ENCODE measurements around the gene RAB9A. TPM values are rescaled to one million over a fixed set of nuclear protein-coding genes. Genes with fewer than 3 reads are reported as not detected.

The RAB9A gene
- total RNA-seq, 1 experiment from 2014 or later = 15.3 TPM

- no peak overlapping the region for H3K4me3 ChIP-seq (ENCODE audit: low read depth in 2 of 2, low read length in 2 of 2)
- H3K27ac ChIP-seq (ENCODE audit: low read length) = no peak overlapping the region
- in situ Hi-C loops (cut with HindIII; ENCODE audit: low pct_unique_long_range_greater_than_20kb, low sequenced_read_pairs) = no loop called here
- no peaks in the 10 kb centered on the region for H3K27me3 ChIP-seq (ENCODE audit: control insufficient read depth, insufficient read depth, low read length)
- H3K9me3 ChIP-seq (ENCODE audit: control insufficient read depth, insufficient read depth, low read depth, low read length) = no peaks in the 10 kb centered on the region
- BruUV-seq (replicated peaks) = no TSS peak
- peaks cover 3% of the 10 kb centered on the region; the same call in 1 of the 2 replicates for H3K4me1 ChIP-seq (ENCODE audit: control insufficient read depth, insufficient read depth, low read length)
- intact Hi-C loops (cut with micrococcal nuclease; ENCODE audit: unreplicated experiment) = no loop called here
- H3K36me3 ChIP-seq (ENCODE audit: control insufficient read depth, insufficient read depth, low read length) = no peaks in the 10 kb centered on the region
- TF ChIP-seq SIN3A (IDR thresholded peaks at IDR 0.05; ENCODE audit: borderline replicate concordance, insufficient read depth, low read depth, low read length) = no peak
- no peak for TF ChIP-seq POLR2AphosphoS5 (IDR thresholded peaks at IDR 0.05; ENCODE audit: low read depth, low read length)
- DNase-seq (ENCODE audit: low read depth, low spot score) = no peak
- no peak for ATAC-seq
- CTCF ChIA-PET = no interaction called here
- POLR2A ChIA-PET = no interaction called here
Observed at GRCh38 chrX:13697455-13697854, 8.5 kb downstream of the RAB9A start.

GRCh38 chrX:13697976-13698375, 9.0 kb downstream of the RAB9A start:
- Histone ChIP-seq H3K4me1 (ENCODE audit: control insufficient read depth, insufficient read depth, low read length) (peaks cover 3% of the 10 kb centered on the region; the same call in 1 of the 2 replicates), H3K36me3 (ENCODE audit: control insufficient read depth, insufficient read depth, low read length) (no peaks in the 10 kb centered on the region), H3K9me3 (ENCODE audit: control insufficient read depth, insufficient read depth, low read depth, low read length) (no peaks in the 10 kb centered on the region), H3K4me3 (ENCODE audit: low read depth in 2 of 2, low read length in 2 of 2) (no peak overlapping the region), H3K27me3 (ENCODE audit: control insufficient read depth, insufficient read depth, low read length) (no peaks in the 10 kb centered on the region), H3K27ac (ENCODE audit: low read length) (no peak overlapping the region)
- DNase-seq (ENCODE audit: low read depth, low spot score) (no peak), ATAC-seq (no peak)
- TF ChIP-seq TCF7L2 (IDR thresholded peaks at IDR 0.05; ENCODE audit: low read depth, low read length) (no peak), POLR2AphosphoS5 (IDR thresholded peaks at IDR 0.05; ENCODE audit: low read depth, low read length) (no peak), SIN3A (IDR thresholded peaks at IDR 0.05; ENCODE audit: borderline replicate concordance, insufficient read depth, low read depth, low read length) (no peak), CTCF (IDR thresholded peaks at IDR 0.05) (no peak), REST (IDR thresholded peaks at IDR 0.05; ENCODE audit: insufficient read depth in 1 of 2, low read depth in 2 of 2, low read length in 1 of 2) (no peak)
- POLR2A ChIA-PET = no interaction called here
- CTCF ChIA-PET = no interaction called here
- intact Hi-C loops (cut with micrococcal nuclease; ENCODE audit: unreplicated experiment) = no loop called here
- no TSS peak for BruUV-seq (replicated peaks)
- in situ Hi-C loops (cut with HindIII; ENCODE audit: low pct_unique_long_range_greater_than_20kb, low sequenced_read_pairs) = no loop called here

GRCh38 chrX:13698432-13698831, 9.5 kb downstream of the RAB9A start:
- TF ChIP-seq CTCF (IDR thresholded peaks at IDR 0.05) (no peak), SIN3A (IDR thresholded peaks at IDR 0.05; ENCODE audit: borderline replicate concordance, insufficient read depth, low read depth, low read length) (no peak), TCF7L2 (IDR thresholded peaks at IDR 0.05; ENCODE audit: low read depth, low read length) (no peak), REST (IDR thresholded peaks at IDR 0.05; ENCODE audit: insufficient read depth in 1 of 2, low read depth in 2 of 2, low read length in 1 of 2) (no peak), POLR2AphosphoS5 (IDR thresholded peaks at IDR 0.05; ENCODE audit: low read depth, low read length) (no peak)
- no TSS peak for BruUV-seq (replicated peaks)
- ChIA-PET POLR2A (interaction anchor here (0.6 kb wide), 1 partner anchor 1297 kb away, joined by 9 read pairs; no protein-coding TSS in a partner anchor), CTCF (interaction anchor here (0.6 kb wide), 1 partner anchor 9 kb away, joined by 6 read pairs; the partner anchor contains the start of gene RAB9A)
- no peaks in the 10 kb centered on the region for H3K36me3 ChIP-seq (ENCODE audit: control insufficient read depth, insufficient read depth, low read length)
- H3K4me3 ChIP-seq (ENCODE audit: low read depth in 2 of 2, low read length in 2 of 2) = no peak overlapping the region
- no peak for ATAC-seq
- peaks cover 3% of the 10 kb centered on the region; the same call in 1 of the 2 replicates for H3K4me1 ChIP-seq (ENCODE audit: control insufficient read depth, insufficient read depth, low read length)
- H3K27ac ChIP-seq (ENCODE audit: low read length) = no peak overlapping the region
- H3K27me3 ChIP-seq (ENCODE audit: control insufficient read depth, insufficient read depth, low read length) = no peaks in the 10 kb centered on the region
- in situ Hi-C loops (cut with HindIII; ENCODE audit: low pct_unique_long_range_greater_than_20kb, low sequenced_read_pairs) = no loop called here
- no peak for DNase-seq (ENCODE audit: low read depth, low spot score)
- intact Hi-C loops (cut with micrococcal nuclease; ENCODE audit: unreplicated experiment) = no loop called here
- H3K9me3 ChIP-seq (ENCODE audit: control insufficient read depth, insufficient read depth, low read depth, low read length) = no peaks in the 10 kb centered on the region
